GM23338 (cell line): ENCODE measurements around the gene TFDP3. TPM values are rescaled to one million over a fixed set of nuclear protein-coding genes. Genes with fewer than 3 reads are reported as not detected.

ENCODE experiments used
- CTCF ChIP-seq, 2 experiments: fragments of 200-600 bp in 1 of 2; sonication (generic) in 1 of 2; conservative IDR thresholded peaks; 2 replicates each; pipeline versions ENCODE4 v1.5.1 to v1.6.1; 2016 to 2017; ENCODE audit warnings: antibody characterized with exemption in 2 of 2, low read depth in 2 of 2, mild to moderate bottlenecking in 2 of 2, moderate library complexity in 1 of 2
- EZH2 ChIP-seq: fragments of 200-600 bp; sonication (generic); IDR thresholded peaks from one replicate; pipeline ENCODE4 v1.8.0; 2017; ENCODE audit warnings: antibody characterized with exemption, mild to moderate bottlenecking, low read depth; ENCODE audit not compliant: unreplicated experiment
- EZH2phosphoT487 ChIP-seq: fragments of 200-600 bp; sonication (generic); IDR thresholded peaks from one replicate; pipeline ENCODE4 v1.8.1; 2018; ENCODE audit warnings: antibody characterized with exemption; ENCODE audit not compliant: unreplicated experiment
- JUNB ChIP-seq: IDR thresholded peaks from one replicate; pipeline ENCODE4 v1.6.1; 2016; ENCODE audit warnings: antibody characterized with exemption; ENCODE audit not compliant: unreplicated experiment
- NANOG ChIP-seq: IDR thresholded peaks from 2 replicates; pipeline ENCODE4 v1.6.1; 2016; ENCODE audit warnings: antibody characterized with exemption, borderline replicate concordance
- ZNF114 ChIP-seq: fragments of 250-450 bp; sonication (Bioruptor Pico); IDR thresholded peaks from 2 replicates; pipeline ENCODE4 v1.5.0; 2020; ENCODE audit warnings: mild to moderate bottlenecking, moderate library complexity
- ZNF462 ChIP-seq: fragments of 250-450 bp; sonication (Bioruptor Pico); IDR thresholded peaks from 2 replicates; pipeline ENCODE4 v1.5.0; 2020; ENCODE audit warnings: mild to moderate bottlenecking, moderate library complexity
- polyA plus RNA-seq: library from polyadenylated mRNA; unstranded; fragments of >200 nt; fragmentation: Nextera tagmentation; extraction: Ambion mirVana; gene quantifications from 2 replicates; pipeline ENCODE4 v1.2.1, GENCODE V29; 2016
- total RNA-seq: library from RNA; depleted of rRNA; stranded (reverse); fragments of >200 nt; shearing (Covaris generic); gene quantifications from 2 replicates; pipeline ENCODE4 v1.2.3, GENCODE V29; 2014

TFDP3 gene
- total and polyA plus RNA-seq, 2 experiments from 2014 or later, result not detected

- TF ChIP-seq ZNF462 (CRISPR knock-in tag) (no peak), NANOG (no peak), EZH2 (no peak), ZNF114 (no peak), JUNB (no peak), CTCF (conservative IDR thresholded peaks at IDR 0.05; ENCODE audit: low read depth in 2 of 2) (no peak), EZH2phosphoT487 (no peak)
Measured at GRCh38 chrX:133191739-133192039, 26.5 kb downstream of the TFDP3 start (continued).
